Left lung (tissue), 10 donors: ENCODE measurements around the gene FEM1B. TPM values are rescaled to one million over a fixed set of nuclear protein-coding genes. Genes with fewer than 3 reads are reported as not detected.

Experiments used
- ATAC-seq: fragments of 200-7000 bp; cut with Tn5 transposase; one replicate; pipeline ENCODE4 v1.9.1; 2020; ENCODE audit warnings: moderate library complexity
- DNase-seq, 4 donors: peaks; one replicate each; pipeline ENCODE4 v3.0.0-alpha.2; 2013 to 2020
- H3K27ac ChIP-seq, 2 donors: fragments of 200-600 bp; sonication (generic) in 1 of 2; one replicate each; pipeline versions ENCODE4 v1.5.0 to v1.8.0; 2020 to 2021
- H3K27me3 ChIP-seq, 2 donors: fragments of 200-600 bp; sonication (generic) in 1 of 2; one replicate each; pipeline versions ENCODE4 v1.5.0 to v1.8.0; 2020 to 2021
- H3K36me3 ChIP-seq, 2 donors: fragments of 200-600 bp; sonication (generic) in 1 of 2; one replicate each; pipeline versions ENCODE4 v1.5.0 to v1.8.0; 2020 to 2021
- H3K4me1 ChIP-seq, 2 donors: fragments of 200-600 bp; one replicate each; pipeline ENCODE4 v1.8.0; 2021
- H3K4me3 ChIP-seq, 2 donors: fragments of 200-600 bp; sonication (generic) in 1 of 2; one replicate each; pipeline versions ENCODE4 v1.5.0 to v1.8.0; 2020 to 2021; ENCODE audit warnings: mild to moderate bottlenecking in 1 of 2
- H3K9me3 ChIP-seq, 2 donors: fragments of 200-600 bp; sonication (generic) in 1 of 2; one replicate each; pipeline versions ENCODE4 v1.5.0 to v1.8.0; 2020 to 2021
- intact Hi-C, 2 donors: fragments of 100-400 bp; cut with DNase I; formaldehyde crosslinking; loops; one replicate each; pipeline versions ENCODE4 v1.11.2 to v1.14.2; 2022
- polyA plus RNA-seq, 6 donors: library from polyadenylated mRNA; unstranded; fragments of 120-200 nt; gene quantifications; one replicate each; pipeline ENCODE4 v1.2.1, GENCODE V29; 2013; ENCODE audit not compliant: insufficient read length in 6 of 6
- total RNA-seq, 2 donors: library from RNA; stranded (reverse); fragmentation: NEBNext Ultra II Directional; extraction: Animal tissue kit (Norgen Biotek cat#: 25700); gene quantifications; one replicate each; pipeline ENCODE4 v1.2.1, GENCODE V29; 2021
- TF ChIP-seq, protein P1 (sequence below), 2 donors: fragments of 200-600 bp; sonication (generic) in 1 of 2; IDR thresholded peaks; one replicate each; pipeline versions ENCODE4 v1.5.0 to v1.8.0; 2021; ENCODE audit warnings: antibody characterized with exemption in 2 of 2
- donor health status: DM: no; HTN: yes; CAD: no.
- donor health status: DM: no; HTN: no; CAD: no.

The FEM1B gene
- total and polyA plus RNA-seq, 8 donors, result 44.1 to 57.2 (median 50.4) TPM

DNA sequence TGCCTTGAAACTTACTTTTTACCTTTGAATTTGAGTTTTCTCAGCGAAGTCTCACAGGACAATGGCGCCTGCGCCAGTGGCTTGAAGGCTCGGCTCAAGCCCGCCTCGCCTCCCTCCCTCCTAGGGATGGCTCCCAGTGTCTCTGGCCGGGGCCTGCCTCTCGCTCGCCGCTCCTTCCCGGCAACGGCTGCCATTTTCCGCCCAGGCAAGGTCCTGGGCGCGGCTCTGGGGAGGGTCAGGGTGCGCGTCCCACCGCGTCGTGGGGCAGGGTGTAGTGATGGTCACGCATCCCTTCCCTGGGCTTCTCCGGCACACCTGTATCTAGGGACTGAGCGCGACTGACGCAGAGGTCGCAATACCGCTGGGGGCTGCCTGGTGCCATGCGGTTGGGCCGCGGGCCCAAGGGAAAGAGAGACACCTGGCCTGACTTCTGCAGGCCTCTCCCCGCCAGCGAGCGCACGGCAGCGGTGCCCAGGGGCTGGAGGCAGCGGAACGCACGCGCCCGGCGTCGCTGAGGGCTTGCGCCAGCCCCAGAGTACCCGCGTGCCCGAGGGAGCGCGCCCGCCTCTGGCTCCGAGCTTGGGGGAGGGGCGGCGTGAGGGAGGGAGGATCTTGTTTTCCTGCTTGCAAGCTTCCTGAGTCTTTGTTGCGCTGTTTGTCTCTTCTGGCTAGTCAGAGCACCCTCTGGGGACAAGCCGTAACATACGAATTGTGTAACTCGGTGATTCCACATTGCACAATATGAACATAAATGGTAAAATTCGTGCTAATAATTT lies 20.7 kb upstream of the FEM1B start:
- intact Hi-C loops, result loop anchor here in 1 of 2 donors (10.0 kb wide), 1 partner anchor 48 kb away; no protein-coding TSS in a partner anchor
- Histone ChIP-seq H3K4me3 (peak overlapping the region; percentile 54 to 59), H3K27me3 (no peaks in the 10 kb centered on the region), H3K9me3 (no peaks in the 10 kb centered on the region), H3K4me1 (peaks cover 0 to 16% of the 10 kb centered on the region in 2 donors), H3K27ac (peak overlapping the region; percentile 85 to 87), H3K36me3 (no peaks in the 10 kb centered on the region)
- DNase-seq (peak; percentile 85 to 96 (median 92)), ATAC-seq (peak; percentile 98)
- TF ChIP-seq, protein P1, sequence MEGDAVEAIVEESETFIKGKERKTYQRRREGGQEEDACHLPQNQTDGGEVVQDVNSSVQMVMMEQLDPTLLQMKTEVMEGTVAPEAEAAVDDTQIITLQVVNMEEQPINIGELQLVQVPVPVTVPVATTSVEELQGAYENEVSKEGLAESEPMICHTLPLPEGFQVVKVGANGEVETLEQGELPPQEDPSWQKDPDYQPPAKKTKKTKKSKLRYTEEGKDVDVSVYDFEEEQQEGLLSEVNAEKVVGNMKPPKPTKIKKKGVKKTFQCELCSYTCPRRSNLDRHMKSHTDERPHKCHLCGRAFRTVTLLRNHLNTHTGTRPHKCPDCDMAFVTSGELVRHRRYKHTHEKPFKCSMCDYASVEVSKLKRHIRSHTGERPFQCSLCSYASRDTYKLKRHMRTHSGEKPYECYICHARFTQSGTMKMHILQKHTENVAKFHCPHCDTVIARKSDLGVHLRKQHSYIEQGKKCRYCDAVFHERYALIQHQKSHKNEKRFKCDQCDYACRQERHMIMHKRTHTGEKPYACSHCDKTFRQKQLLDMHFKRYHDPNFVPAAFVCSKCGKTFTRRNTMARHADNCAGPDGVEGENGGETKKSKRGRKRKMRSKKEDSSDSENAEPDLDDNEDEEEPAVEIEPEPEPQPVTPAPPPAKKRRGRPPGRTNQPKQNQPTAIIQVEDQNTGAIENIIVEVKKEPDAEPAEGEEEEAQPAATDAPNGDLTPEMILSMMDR (IDR thresholded peaks at IDR 0.05), result no peak

DNA sequence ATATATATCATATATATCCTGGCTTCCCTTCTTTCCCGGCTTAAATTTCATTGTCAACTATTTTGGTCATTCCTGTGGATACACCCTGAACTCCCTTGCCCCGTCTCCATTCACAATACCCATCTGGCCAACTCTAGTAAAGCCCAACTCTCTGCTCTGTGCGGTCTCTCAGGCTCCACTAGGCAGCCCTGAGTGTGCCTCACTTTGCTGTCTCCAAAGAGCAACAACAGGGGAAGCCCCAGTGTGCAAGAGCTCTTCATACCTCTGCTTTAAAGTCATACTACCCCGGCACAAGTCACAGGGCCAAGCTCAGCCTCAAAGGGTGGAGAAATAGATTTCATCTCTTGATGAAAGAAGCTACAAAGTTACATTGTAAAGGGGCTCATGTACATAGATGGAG lies 18.9 kb upstream of the FEM1B start:
- H3K4me1 ChIP-seq, result peaks cover 0 to 16% of the 10 kb centered on the region in 2 donors
- H3K27ac ChIP-seq, result no peak overlapping the region
- H3K27me3 ChIP-seq, result peaks cover 0 to 13% of the 10 kb centered on the region in 2 donors
- DNase-seq (no peak), ATAC-seq (no peak)
- no peak overlapping the region for H3K4me3 ChIP-seq
- H3K9me3 ChIP-seq, result no peaks in the 10 kb centered on the region
- intact Hi-C loops, result loop anchor here in 1 of 2 donors (10.0 kb wide), 1 partner anchor 46 kb away; no protein-coding TSS in a partner anchor
- TF ChIP-seq, protein P1 (IDR thresholded peaks at IDR 0.05), result no peak
- no peaks in the 10 kb centered on the region for H3K36me3 ChIP-seq

DNA sequence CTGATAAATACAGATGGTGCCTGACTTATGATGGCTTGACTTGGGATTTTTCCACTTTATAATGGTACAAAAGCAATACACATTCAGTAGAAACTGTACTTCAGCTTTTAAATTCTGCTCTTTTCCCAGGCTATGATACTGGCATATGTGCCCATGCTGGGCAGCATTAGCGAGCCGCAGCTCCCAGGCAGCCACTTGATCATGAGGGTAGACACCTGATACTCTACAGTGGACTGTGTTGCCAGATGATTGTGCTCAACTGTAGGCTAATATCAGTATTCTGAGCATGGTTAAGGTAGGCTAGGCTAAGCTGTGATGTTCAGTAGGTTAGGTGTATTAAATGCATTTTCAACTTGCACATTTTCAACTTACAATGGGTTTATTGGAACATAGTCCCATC lies 17.7 kb upstream of the FEM1B start:
- TF ChIP-seq, protein P1 (IDR thresholded peaks at IDR 0.05), result no peak
- intact Hi-C loops, result loop anchor here in 1 of 2 donors (10.0 kb wide), 1 partner anchor 45 kb away; no protein-coding TSS in a partner anchor
- DNase-seq, result no peak
- Histone ChIP-seq H3K27ac (no peak overlapping the region), H3K9me3 (no peaks in the 10 kb centered on the region), H3K4me3 (no peak overlapping the region), H3K4me1 (peaks cover 0 to 16% of the 10 kb centered on the region in 2 donors), H3K27me3 (peaks cover 0 to 20% of the 10 kb centered on the region in 2 donors), H3K36me3 (no peaks in the 10 kb centered on the region)
- no peak for ATAC-seq

DNA sequence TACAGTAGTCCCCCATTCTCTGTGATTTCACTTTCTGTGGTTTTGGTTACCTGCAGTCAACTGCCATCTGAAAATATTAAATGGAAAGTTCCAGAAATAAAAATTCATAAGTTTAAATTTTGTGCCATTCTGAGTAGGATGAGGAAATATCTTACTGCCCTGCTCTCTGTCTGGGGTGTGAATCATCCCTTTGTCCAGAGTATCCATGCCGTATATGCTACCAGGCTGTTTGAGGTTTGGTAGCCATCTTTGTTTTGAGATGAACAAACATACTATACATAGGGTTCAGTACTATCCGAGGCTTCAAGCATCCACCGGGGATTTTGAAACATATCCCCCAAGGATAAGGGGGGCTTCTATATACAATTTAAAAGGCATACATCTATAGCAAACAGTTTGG lies 16.3 kb upstream of the FEM1B start:
- Histone ChIP-seq H3K9me3 (no peaks in the 10 kb centered on the region), H3K27me3 (peaks cover 0 to 20% of the 10 kb centered on the region in 2 donors), H3K4me3 (no peak overlapping the region), H3K4me1 (peaks cover 0 to 12% of the 10 kb centered on the region in 2 donors), H3K36me3 (no peaks in the 10 kb centered on the region), H3K27ac (no peak overlapping the region)
- DNase-seq, result no peak
- TF ChIP-seq, protein P1 (IDR thresholded peaks at IDR 0.05), result no peak
- intact Hi-C loops, result no loop called here
- no peak for ATAC-seq

DNA sequence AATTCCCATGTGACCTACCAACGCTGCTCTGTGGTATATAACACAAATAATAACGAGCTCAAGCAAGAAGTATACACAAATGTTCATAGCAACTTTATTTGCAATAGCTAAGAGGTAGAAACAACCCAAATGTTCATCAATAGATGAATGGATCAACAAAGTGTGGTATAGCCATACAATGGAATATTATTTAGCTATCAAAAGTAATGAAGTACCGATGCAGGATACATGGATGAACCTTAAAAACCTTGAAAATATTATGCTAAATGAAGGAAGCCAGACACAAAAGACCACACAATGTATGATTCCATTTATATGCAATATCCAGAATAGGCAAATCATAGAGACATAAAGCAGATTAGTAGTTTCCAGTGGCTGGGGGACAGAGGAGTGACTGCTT lies 15.6 kb upstream of the FEM1B start:
- peaks cover 0 to 5% of the 10 kb centered on the region in 2 donors for H3K4me1 ChIP-seq
- TF ChIP-seq, protein P1 (IDR thresholded peaks at IDR 0.05), result no peak
- H3K36me3 ChIP-seq, result no peaks in the 10 kb centered on the region
- H3K4me3 ChIP-seq, result no peak overlapping the region
- ATAC-seq, result no peak
- H3K9me3 ChIP-seq, result no peaks in the 10 kb centered on the region
- H3K27ac ChIP-seq, result no peak overlapping the region
- intact Hi-C loops, result no loop called here
- no peak for DNase-seq
- H3K27me3 ChIP-seq, result peaks cover 0 to 20% of the 10 kb centered on the region in 2 donors
